K562 (cell line): Measurements from ENCODE around the gene MED19. TPM values are rescaled to one million over a fixed set of nuclear protein-coding genes. Genes with fewer than 3 reads are reported as not detected.

Experiments
- ATF1 ChIP-seq, 2 experiments: fragments of 450-650 bp in 1 of 2; IDR thresholded peaks; 2 replicates each; pipeline ENCODE4 v1.6.1; 2016; ENCODE audit warnings: missing compliant biosample characterization in 1 of 2, missing genetic modification characterization in 1 of 2
- CBX1 ChIP-seq: sonication (generic); IDR thresholded peaks from 2 replicates; pipeline ENCODE4 v1.6.1; 2016; ENCODE audit warnings: antibody characterized with exemption, low read depth, mild to moderate bottlenecking
- CHCHD3 ChIP-seq: fragments of 250-450 bp; sonication (Bioruptor Pico); IDR thresholded peaks from 2 replicates; pipeline ENCODE4 v2.1.2; 2022; ENCODE audit warnings: mild to moderate bottlenecking
- HNRNPLL ChIP-seq: fragments of 200-400 bp; formaldehyde crosslinking; IDR thresholded peaks from 2 replicates; pipeline ENCODE4 v1.6.1; 2017; ENCODE audit warnings: low read length, low read depth, mild to moderate bottlenecking; ENCODE audit not compliant: poor library complexity, severe bottlenecking
- MAFG ChIP-seq: fragments of 450-650 bp; conservative IDR thresholded peaks from 2 replicates; pipeline ENCODE4 v1.6.1; 2016; ENCODE audit warnings: missing genetic modification characterization, missing compliant biosample characterization
- MCM3 ChIP-seq: fragments of 450-650 bp; IDR thresholded peaks from 2 replicates; pipeline ENCODE4 v1.6.1; 2016
- MEIS2 ChIP-seq: fragments of 450-650 bp; IDR thresholded peaks from 2 replicates; pipeline ENCODE4 v1.6.1; 2014; ENCODE audit warnings: mild to moderate bottlenecking; ENCODE audit not compliant: partially characterized antibody
- RBM34 ChIP-seq: fragments of 200-400 bp; formaldehyde crosslinking; IDR thresholded peaks from 2 replicates; pipeline ENCODE4 v1.6.1; 2018; ENCODE audit warnings: low read length, borderline replicate concordance; ENCODE audit not compliant: insufficient read depth
- TEAD1 ChIP-seq, 2 experiments: fragments of 450-650 bp in 1 of 2; sonication (generic) in 1 of 2; formaldehyde crosslinking; IDR thresholded peaks; 2 replicates each; pipeline versions ENCODE4 v1.4.0 to v1.8.0; 2020 to 2022; ENCODE audit warnings: mild to moderate bottlenecking in 2 of 2, missing genetic modification reagents in 1 of 2
- ZNF445 ChIP-seq: fragments of 250-450 bp; sonication (Bioruptor Pico); IDR thresholded peaks from 2 replicates; pipeline ENCODE4 v1.4.0; 2020; ENCODE audit warnings: low read depth, mild to moderate bottlenecking, moderate library complexity
- polyA plus RNA-seq, 8 experiments: library from polyadenylated mRNA; depleted of rRNA in 4 of 8; stranded (reverse) in 5 of 8; unstranded in 3 of 8; fragments of >200 nt; fragmentation: Nextera tagmentation in 2 of 8; fragmentation: Illumina TruSeq in 1 of 8; extraction: Ambion mirVana in 2 of 8; extraction: Trizol in 1 of 8; gene quantifications; 2 replicates each; pipeline versions ENCODE4 v1.2.1 to v1.2.3, GENCODE V29; 2011 to 2014; ENCODE audit warnings: inconsistent platforms in 1 of 8, missing spikeins in 1 of 8
- total RNA-seq, 7 experiments: library from RNA; depleted of rRNA in 6 of 7; stranded (reverse); fragments of >200 nt in 6 of 7; fragmentation: Illumina TruSeq in 2 of 7; extraction: Trizol in 2 of 7; gene quantifications; 2 replicates each; pipeline versions ENCODE4 v1.2.1 to v1.2.3, GENCODE V29; 2011 to 2021; ENCODE audit warnings: low replicate concordance in 1 of 7
- TF ChIP-seq, protein P1 (sequence below), 2 experiments: fragments of 150-350 bp in 1 of 2; IDR thresholded peaks; 2 replicates each; pipeline ENCODE4 v1.6.1; 2012 to 2016; ENCODE audit warnings: low read depth in 2 of 2, low read length in 2 of 2, mild to moderate bottlenecking in 1 of 2, moderate library complexity in 1 of 2
- TF ChIP-seq, protein P2 (sequence below): fragments of 450-650 bp; formaldehyde crosslinking; IDR thresholded peaks from 2 replicates; pipeline ENCODE4 v1.4.0; 2020; ENCODE audit warnings: mild to moderate bottlenecking, mixed read lengths
- TF ChIP-seq, protein P3 (sequence below): fragments of 450-650 bp; formaldehyde crosslinking; IDR thresholded peaks from 2 replicates; pipeline ENCODE4 v1.4.0; 2020; ENCODE audit warnings: mild to moderate bottlenecking
- TF ChIP-seq, protein P4 (sequence below): sonication (generic); formaldehyde crosslinking; IDR thresholded peaks from 2 replicates; pipeline ENCODE4 v1.8.1; 2023; ENCODE audit warnings: mild to moderate bottlenecking, missing genetic modification reagents
- TF ChIP-seq, protein P5 (sequence below): fragments of 450-650 bp; IDR thresholded peaks from 2 replicates; pipeline ENCODE4 v1.6.1; 2016; ENCODE audit warnings: mild to moderate bottlenecking

Gene MED19
- total and polyA plus RNA-seq, 9 of the 15 experiments (the other 6 are each of a cell fraction or from before 2014, with no cell fraction given) = 7.3 to 23.5 (median 15.0) TPM

DNA sequence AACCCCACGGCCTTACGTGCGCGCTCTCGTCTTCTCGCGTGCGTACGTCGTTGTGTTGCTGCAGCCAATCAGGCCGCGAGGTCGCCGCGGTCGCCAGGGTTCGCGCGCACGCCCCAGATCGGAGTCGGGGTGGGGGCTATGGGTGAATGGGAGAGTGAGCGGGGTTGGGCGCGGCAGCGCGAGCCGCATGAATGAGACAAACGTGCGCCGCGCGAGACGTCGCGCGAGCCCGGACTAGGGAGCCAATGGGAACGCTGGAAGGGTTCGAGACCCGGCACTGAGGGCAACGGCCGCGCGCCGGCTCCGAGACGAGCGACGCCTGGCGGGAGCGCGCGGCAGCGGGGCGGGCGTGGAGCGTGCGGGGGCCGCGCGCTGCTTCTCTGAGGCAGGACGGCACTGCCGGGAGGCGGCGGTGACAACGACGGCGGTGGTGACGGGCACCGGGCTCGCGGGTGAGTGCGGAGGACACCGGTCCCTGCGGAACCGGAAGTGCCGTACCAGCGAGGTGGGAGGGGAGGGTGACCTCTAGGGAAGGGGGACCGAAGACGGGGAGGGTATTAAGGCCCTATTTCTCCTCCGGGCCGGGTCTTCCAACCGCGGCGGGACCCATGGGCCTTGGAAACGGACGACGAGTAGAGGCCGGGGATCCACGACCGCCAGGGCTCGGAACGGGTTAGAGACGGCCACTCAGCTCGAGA is 44.1 kb downstream of the MED19 start, which contains the start of gene ZDHHC5 (continued):
- TF ChIP-seq, protein P1, sequence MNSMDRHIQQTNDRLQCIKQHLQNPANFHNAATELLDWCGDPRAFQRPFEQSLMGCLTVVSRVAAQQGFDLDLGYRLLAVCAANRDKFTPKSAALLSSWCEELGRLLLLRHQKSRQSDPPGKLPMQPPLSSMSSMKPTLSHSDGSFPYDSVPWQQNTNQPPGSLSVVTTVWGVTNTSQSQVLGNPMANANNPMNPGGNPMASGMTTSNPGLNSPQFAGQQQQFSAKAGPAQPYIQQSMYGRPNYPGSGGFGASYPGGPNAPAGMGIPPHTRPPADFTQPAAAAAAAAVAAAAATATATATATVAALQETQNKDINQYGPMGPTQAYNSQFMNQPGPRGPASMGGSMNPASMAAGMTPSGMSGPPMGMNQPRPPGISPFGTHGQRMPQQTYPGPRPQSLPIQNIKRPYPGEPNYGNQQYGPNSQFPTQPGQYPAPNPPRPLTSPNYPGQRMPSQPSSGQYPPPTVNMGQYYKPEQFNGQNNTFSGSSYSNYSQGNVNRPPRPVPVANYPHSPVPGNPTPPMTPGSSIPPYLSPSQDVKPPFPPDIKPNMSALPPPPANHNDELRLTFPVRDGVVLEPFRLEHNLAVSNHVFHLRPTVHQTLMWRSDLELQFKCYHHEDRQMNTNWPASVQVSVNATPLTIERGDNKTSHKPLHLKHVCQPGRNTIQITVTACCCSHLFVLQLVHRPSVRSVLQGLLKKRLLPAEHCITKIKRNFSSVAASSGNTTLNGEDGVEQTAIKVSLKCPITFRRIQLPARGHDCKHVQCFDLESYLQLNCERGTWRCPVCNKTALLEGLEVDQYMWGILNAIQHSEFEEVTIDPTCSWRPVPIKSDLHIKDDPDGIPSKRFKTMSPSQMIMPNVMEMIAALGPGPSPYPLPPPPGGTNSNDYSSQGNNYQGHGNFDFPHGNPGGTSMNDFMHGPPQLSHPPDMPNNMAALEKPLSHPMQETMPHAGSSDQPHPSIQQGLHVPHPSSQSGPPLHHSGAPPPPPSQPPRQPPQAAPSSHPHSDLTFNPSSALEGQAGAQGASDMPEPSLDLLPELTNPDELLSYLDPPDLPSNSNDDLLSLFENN (IDR thresholded peaks at IDR 0.05; ENCODE audit: low read depth in 2 of 2, low read length in 2 of 2) = peak in 1 of 2 experiments; percentile 65; a peak in 1 of 4 replicates
- TF ChIP-seq, protein P2, sequence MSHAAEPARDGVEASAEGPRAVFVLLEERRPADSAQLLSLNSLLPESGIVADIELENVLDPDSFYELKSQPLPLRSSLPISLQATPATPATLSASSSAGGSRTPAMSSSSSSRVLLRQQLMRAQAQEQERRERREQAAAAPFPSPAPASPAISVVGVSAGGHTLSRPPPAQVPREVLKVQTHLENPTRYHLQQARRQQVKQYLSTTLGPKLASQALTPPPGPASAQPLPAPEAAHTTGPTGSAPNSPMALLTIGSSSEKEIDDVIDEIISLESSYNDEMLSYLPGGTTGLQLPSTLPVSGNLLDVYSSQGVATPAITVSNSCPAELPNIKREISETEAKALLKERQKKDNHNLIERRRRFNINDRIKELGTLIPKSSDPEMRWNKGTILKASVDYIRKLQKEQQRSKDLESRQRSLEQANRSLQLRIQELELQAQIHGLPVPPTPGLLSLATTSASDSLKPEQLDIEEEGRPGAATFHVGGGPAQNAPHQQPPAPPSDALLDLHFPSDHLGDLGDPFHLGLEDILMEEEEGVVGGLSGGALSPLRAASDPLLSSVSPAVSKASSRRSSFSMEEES (CRISPR knock-in tag) = no peak
- TF ChIP-seq RBM34 (no peak), ZNF445 (CRISPR knock-in tag) (no peak), TEAD1 (CRISPR knock-in tag; IDR thresholded peaks at IDR 0.05) (peak; percentile 53 to 91; a peak in 3 of 4 replicates), HNRNPLL (peak; percentile 44), MCM3 (no peak), CBX1 (peak; percentile 86; the same call in 1 of the 2 replicates), MEIS2 (peak; percentile 55), ATF1 (CRISPR knock-in tag; IDR thresholded peaks at IDR 0.05) (peak; percentile 52; the same call in 1 of the 2 replicates), ATF1 (tag; IDR thresholded peaks at IDR 0.05) (peak; percentile 91), MAFG (tag) (no peak), CHCHD3 (CRISPR knock-in tag) (peak; percentile 40; the same call in 1 of the 2 replicates)
- TF ChIP-seq, protein P3, sequence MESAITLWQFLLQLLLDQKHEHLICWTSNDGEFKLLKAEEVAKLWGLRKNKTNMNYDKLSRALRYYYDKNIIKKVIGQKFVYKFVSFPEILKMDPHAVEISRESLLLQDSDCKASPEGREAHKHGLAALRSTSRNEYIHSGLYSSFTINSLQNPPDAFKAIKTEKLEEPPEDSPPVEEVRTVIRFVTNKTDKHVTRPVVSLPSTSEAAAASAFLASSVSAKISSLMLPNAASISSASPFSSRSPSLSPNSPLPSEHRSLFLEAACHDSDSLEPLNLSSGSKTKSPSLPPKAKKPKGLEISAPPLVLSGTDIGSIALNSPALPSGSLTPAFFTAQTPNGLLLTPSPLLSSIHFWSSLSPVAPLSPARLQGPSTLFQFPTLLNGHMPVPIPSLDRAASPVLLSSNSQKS = no peak
- TF ChIP-seq, protein P4, sequence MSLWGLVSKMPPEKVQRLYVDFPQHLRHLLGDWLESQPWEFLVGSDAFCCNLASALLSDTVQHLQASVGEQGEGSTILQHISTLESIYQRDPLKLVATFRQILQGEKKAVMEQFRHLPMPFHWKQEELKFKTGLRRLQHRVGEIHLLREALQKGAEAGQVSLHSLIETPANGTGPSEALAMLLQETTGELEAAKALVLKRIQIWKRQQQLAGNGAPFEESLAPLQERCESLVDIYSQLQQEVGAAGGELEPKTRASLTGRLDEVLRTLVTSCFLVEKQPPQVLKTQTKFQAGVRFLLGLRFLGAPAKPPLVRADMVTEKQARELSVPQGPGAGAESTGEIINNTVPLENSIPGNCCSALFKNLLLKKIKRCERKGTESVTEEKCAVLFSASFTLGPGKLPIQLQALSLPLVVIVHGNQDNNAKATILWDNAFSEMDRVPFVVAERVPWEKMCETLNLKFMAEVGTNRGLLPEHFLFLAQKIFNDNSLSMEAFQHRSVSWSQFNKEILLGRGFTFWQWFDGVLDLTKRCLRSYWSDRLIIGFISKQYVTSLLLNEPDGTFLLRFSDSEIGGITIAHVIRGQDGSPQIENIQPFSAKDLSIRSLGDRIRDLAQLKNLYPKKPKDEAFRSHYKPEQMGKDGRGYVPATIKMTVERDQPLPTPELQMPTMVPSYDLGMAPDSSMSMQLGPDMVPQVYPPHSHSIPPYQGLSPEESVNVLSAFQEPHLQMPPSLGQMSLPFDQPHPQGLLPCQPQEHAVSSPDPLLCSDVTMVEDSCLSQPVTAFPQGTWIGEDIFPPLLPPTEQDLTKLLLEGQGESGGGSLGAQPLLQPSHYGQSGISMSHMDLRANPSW = no peak
- TF ChIP-seq, protein P5, sequence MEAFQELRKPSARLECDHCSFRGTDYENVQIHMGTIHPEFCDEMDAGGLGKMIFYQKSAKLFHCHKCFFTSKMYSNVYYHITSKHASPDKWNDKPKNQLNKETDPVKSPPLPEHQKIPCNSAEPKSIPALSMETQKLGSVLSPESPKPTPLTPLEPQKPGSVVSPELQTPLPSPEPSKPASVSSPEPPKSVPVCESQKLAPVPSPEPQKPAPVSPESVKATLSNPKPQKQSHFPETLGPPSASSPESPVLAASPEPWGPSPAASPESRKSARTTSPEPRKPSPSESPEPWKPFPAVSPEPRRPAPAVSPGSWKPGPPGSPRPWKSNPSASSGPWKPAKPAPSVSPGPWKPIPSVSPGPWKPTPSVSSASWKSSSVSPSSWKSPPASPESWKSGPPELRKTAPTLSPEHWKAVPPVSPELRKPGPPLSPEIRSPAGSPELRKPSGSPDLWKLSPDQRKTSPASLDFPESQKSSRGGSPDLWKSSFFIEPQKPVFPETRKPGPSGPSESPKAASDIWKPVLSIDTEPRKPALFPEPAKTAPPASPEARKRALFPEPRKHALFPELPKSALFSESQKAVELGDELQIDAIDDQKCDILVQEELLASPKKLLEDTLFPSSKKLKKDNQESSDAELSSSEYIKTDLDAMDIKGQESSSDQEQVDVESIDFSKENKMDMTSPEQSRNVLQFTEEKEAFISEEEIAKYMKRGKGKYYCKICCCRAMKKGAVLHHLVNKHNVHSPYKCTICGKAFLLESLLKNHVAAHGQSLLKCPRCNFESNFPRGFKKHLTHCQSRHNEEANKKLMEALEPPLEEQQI = no peak
